Renal cortex interstitium (tissue), 15 donors: ENCODE measurements around the gene CDC20. TPM values are rescaled to one million over a fixed set of nuclear protein-coding genes. Genes with fewer than 3 reads are reported as not detected.

Experiments used
- DNase-seq, 11 donors: peaks; one replicate each; pipeline ENCODE4 v3.0.0-alpha.2; 2013; ENCODE audit warnings: low read depth in 9 of 11, low spot score in 4 of 11; ENCODE audit errors: extremely low read depth in 1 of 11
- long read RNA-seq, 16 experiments: transcript quantifications; one replicate each; lab custom pipeline, GENCODE V29; 2026
- polyA plus RNA-seq, 3 donors: library from polyadenylated mRNA; unstranded; fragments of 120-200 nt; gene quantifications; one replicate each; pipeline ENCODE4 v1.2.1, GENCODE V29; 2013; ENCODE audit not compliant: insufficient read length in 3 of 3

The CDC20 gene
- 10 to 100 TPM; 27.9 to 51.7 (median 44.9) TPM for polyA plus RNA-seq
- long read RNA-seq, donor 1, transcript CDC20-201 (11 exons, 1,675 nt): major isoform, 8 of 16 reads
- long read RNA-seq, donor 1, partial matches to known transcripts: 6 of 16 reads
- long read RNA-seq, donor 1, other reads (novel, unspliced or antisense): 0 of 16 reads
- long read RNA-seq, donor 2, transcript CDC20-201 (11 exons, 1,675 nt): major isoform, 11 of 22 reads
- long read RNA-seq, donor 2, transcript CDC20-202 (10 exons, 1,777 nt): minor isoform, 6 of 22 reads
- long read RNA-seq, donor 2, partial matches to known transcripts: 5 of 22 reads
- long read RNA-seq, donor 2, other reads (novel, unspliced or antisense): 0 of 22 reads
- long read RNA-seq, donor 3, transcript CDC20-201 (11 exons, 1,675 nt): major isoform, 7 of 21 reads
- long read RNA-seq, donor 3, transcript CDC20-202 (10 exons, 1,777 nt): minor isoform, 6 of 21 reads
- long read RNA-seq, donor 3, partial matches to known transcripts: 7 of 21 reads
- long read RNA-seq, donor 3, other reads (novel, unspliced or antisense): 0 of 21 reads
- long read RNA-seq, donor 4, partial matches to known transcripts: 0 of 7 reads
- long read RNA-seq, donor 4, other reads (novel, unspliced or antisense): 0 of 7 reads
- long read RNA-seq, donor 5: 0 reads
- long read RNA-seq, donor 6, transcript CDC20-201 (11 exons, 1,675 nt): major isoform, 5 of 16 reads
- long read RNA-seq, donor 6, transcript CDC20-202 (10 exons, 1,777 nt): major isoform, 5 of 16 reads
- long read RNA-seq, donor 6, partial matches to known transcripts: 5 of 16 reads
- long read RNA-seq, donor 6, other reads (novel, unspliced or antisense): 0 of 16 reads
- long read RNA-seq, donor 7, transcript CDC20-201 (11 exons, 1,675 nt): major isoform, 12 of 23 reads
- long read RNA-seq, donor 7, partial matches to known transcripts: 7 of 23 reads
- long read RNA-seq, donor 7, other reads (novel, unspliced or antisense): 0 of 23 reads
- long read RNA-seq, donor 8, transcript CDC20-201 (11 exons, 1,675 nt): major isoform, 10 of 23 reads
- long read RNA-seq, donor 8, transcript CDC20-202 (10 exons, 1,777 nt): minor isoform, 7 of 23 reads
- long read RNA-seq, donor 8, partial matches to known transcripts: 5 of 23 reads
- long read RNA-seq, donor 8, other reads (novel, unspliced or antisense): 0 of 23 reads
- long read RNA-seq, donor 9, transcript CDC20-202 (10 exons, 1,777 nt): minor isoform, 5 of 13 reads
- long read RNA-seq, donor 9, transcript CDC20-201 (11 exons, 1,675 nt): major isoform, 7 of 13 reads
- long read RNA-seq, donor 9, partial matches to known transcripts: 0 of 13 reads
- long read RNA-seq, donor 9, other reads (novel, unspliced or antisense): 0 of 13 reads
- long read RNA-seq, donor 10, transcript CDC20-201 (11 exons, 1,675 nt): major isoform, 8 of 9 reads
- long read RNA-seq, donor 10, partial matches to known transcripts: 0 of 9 reads
- long read RNA-seq, donor 10, other reads (novel, unspliced or antisense): 0 of 9 reads
- long read RNA-seq, donor 11, partial matches to known transcripts: 0 of 6 reads
- long read RNA-seq, donor 11, other reads (novel, unspliced or antisense): 0 of 6 reads
- long read RNA-seq, donor 12, partial matches to known transcripts: 0 of 1 reads
- long read RNA-seq, donor 12, other reads (novel, unspliced or antisense): 0 of 1 reads
- long read RNA-seq, donor 13, transcript CDC20-202 (10 exons, 1,777 nt): minor isoform, 7 of 32 reads
- long read RNA-seq, donor 13, transcript CDC20-204 (3 exons, 422 nt): minor isoform, 5 of 32 reads
- long read RNA-seq, donor 13, transcript CDC20-201 (11 exons, 1,675 nt): major isoform, 13 of 32 reads
- long read RNA-seq, donor 13, partial matches to known transcripts: 7 of 32 reads
- long read RNA-seq, donor 13, other reads (novel, unspliced or antisense): 0 of 32 reads
- long read RNA-seq, donor 14, transcript CDC20-201 (11 exons, 1,675 nt): major isoform, 5 of 15 reads
- long read RNA-seq, donor 14, partial matches to known transcripts: 6 of 15 reads
- long read RNA-seq, donor 14, other reads (novel, unspliced or antisense): 0 of 15 reads
- long read RNA-seq, donor 15, partial matches to known transcripts: 0 of 6 reads
- long read RNA-seq, donor 15, other reads (novel, unspliced or antisense): 0 of 6 reads
- long read RNA-seq, donor 16, transcript CDC20-201 (11 exons, 1,675 nt): major isoform, 18 of 44 reads
- long read RNA-seq, donor 16, transcript CDC20-202 (10 exons, 1,777 nt): minor isoform, 11 of 44 reads
- long read RNA-seq, donor 16, partial matches to known transcripts: 13 of 44 reads
- long read RNA-seq, donor 16, other reads (novel, unspliced or antisense): 0 of 44 reads

DNA sequence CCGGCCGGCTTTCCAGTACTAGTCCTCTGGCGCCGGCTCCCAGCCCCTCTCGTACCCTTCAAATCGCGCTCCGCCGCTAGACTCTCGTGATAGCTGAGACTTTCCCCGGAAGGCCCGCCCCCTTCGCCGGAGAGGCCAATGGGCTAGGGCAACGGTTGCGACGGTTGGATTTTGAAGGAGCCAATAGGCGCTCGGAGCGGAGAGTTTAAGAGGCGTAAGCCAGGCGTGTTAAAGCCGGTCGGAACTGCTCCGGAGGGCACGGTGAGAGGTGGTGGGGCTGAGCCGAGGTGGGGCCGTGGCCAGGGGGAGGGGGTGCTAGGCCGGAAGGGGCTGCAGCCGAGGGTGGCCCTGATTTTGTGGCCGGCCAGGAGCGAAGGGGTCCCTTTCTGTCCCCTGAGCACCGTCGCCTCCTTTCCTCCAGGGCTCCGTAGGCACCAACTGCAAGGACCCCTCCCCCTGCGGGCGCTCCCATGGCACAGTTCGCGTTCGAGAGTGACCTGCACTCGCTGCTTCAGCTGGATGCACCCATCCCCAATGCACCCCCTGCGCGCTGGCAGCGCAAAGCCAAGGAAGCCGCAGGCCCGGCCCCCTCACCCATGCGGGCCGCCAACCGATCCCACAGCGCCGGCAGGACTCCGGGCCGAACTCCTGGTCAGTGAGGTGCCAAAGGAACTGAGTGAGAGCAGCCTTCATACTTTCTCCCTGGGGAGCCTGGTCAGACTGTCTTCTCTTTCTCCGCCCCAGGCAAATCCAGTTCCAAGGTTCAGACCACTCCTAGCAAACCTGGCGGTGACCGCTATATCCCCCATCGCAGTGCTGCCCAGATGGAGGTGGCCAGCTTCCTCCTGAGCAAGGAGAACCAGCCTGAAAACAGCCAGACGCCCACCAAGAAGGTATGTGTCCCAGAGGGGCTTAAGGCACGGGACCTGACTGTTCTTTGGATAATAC is at the start of gene CDC20:
Gene CDC20 (plus strand): TSS at position 236 of the 948 bp plus-strand sequence. CDS start 235 bp downstream, at position 471.
- DNase-seq: peak; percentile 86 to 98 (median 95)

DNA sequence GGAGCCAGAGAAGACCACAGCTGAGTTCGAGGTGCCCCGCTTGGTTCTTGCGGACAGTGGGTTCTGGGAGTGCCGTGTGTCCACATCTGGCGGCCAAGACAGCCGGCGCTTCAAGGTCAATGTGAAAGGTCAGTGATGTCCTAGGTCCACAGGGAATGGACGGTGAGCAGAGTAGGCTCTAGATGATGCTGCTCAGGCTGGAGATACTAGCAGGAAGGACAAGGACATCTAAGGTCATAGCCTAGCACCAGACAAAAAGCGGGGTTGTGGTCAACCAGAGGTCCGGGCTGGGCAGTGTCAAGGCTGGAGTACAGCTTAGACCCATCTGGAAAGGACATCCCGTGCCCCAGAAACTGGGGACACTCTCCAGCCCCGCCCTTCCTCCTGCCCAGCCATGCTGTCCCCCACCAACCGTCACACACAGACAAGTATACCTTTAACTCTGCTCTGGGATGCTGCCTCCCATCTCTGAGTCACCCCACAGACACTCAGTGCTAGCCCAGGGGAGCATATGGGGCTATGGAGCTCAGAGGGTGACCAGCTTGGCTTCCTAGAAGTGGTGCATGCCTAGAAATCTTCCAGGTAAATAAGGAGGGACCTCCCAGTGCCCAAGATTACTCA is 49.3 kb upstream of the CDC20 start:
- DNase-seq: no peak

DNA sequence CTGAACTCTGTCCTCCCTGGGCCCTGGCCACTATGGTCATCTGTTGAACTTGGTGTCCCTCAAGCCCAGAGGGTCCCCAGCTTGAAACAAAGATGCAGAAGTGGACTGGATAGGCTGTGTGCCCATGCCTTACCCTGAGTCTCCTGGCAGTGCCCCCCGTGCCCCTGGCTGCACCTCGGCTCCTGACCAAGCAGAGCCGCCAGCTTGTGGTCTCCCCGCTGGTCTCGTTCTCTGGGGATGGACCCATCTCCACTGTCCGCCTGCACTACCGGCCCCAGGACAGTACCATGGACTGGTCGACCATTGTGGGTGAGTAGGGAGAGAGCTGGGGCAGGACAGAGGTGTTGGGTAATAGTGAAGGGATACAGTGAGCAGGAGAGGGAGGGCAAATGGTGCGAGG is 47.3 kb upstream of the CDC20 start:
- no peak for DNase-seq

DNA sequence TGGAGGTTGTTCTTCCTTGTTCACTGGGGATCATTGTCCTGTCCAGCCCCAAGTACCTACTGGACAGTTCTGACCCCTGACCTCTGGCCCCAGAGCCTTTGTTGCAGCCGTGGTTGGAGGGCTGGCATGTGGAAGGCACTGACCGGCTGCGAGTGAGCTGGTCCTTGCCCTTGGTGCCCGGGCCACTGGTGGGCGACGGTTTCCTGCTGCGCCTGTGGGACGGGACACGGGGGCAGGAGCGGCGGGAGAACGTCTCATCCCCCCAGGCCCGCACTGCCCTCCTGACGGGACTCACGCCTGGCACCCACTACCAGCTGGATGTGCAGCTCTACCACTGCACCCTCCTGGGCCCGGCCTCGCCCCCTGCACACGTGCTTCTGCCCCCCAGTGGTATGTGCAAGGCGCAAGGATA is 46.6 kb upstream of the CDC20 start:
- no peak for DNase-seq

DNA sequence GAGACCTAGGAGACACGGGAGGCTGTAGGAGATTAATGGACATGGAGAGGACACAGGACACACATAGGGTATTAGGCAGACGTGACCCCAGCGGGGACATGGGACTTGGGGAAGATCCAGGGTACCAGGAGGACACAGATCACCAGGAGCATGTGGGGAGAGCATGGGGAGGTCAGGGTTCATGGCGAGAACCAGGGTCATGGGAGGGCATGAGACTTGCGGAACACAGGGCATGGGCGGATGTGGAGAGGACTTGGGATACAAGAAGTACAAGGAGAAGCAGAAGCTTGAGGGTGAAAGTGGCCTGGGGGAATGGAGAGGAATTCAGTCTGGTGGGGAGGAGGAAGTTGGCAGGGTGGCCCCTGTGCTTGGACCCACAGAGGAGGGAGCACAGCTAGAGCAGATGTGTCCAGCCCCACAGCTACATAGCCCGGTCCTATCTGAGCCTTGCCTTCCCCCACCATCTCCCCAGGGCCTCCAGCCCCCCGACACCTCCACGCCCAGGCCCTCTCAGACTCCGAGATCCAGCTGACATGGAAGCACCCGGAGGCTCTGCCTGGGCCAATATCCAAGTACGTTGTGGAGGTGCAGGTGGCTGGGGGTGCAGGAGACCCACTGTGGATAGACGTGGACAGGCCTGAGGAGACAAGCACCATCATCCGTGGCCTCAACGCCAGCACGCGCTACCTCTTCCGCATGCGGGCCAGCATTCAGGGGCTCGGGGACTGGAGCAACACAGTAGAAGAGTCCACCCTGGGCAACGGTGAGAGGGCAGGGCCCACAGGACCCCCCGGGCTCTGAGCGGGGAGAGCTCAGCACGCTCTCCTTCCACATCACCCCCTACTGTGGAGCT is 45.9 kb upstream of the CDC20 start:
- no peak for DNase-seq

DNA sequence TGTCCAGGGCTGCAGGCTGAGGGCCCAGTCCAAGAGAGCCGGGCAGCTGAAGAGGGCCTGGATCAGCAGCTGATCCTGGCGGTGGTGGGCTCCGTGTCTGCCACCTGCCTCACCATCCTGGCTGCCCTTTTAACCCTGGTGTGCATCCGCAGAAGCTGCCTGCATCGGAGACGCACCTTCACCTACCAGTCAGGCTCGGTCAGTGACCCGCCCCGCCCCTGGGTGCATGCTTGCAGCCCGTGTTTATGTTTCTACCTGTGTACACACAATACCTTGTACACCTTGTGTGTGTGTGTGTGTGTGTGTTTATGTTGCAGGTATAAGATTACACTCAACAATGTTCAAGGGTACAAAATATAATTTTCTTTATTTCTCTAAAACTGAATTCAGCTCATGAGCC is 45.0 kb upstream of the CDC20 start:
- no peak for DNase-seq

DNA sequence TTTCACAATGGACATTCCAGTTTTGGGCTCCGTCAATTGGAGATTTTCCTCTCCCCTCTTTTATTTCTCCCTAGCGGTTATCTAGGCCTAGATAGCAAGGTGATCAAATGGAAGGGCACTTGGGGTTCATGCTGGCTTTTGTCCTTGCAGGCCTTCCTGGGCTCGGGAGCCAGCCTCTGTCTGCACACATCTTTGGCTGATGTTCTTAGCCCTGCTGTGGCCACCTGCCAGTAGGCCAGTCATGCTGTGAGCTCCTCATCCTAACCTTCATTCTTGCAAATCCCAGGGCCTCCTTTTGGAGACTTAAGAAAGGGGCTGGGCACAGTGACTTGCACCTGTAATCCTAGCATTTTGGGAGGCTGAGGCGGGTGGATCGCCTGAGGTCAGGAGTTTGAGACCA is 44.5 kb upstream of the CDC20 start:
- DNase-seq: no peak

DNA sequence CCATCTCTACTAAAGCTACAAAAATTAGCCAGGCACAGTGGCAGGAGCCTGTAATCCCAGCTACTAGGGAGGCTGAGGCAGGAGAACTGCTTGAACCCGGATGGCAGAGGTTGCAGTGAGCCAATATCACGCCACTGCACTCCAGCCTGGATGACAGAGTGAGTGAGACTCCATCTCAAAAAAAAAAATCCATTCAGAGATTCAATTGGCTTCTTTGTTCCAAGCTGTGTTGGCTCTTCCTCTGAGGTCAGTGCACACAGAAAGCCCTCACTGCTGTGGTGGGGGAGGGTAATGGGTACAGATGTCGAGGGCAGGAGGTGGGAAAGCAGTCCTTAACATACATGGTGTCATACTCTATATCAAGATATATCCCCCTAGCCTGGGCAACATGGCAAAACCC is 43.3 kb upstream of the CDC20 start:
- no peak for DNase-seq

DNA sequence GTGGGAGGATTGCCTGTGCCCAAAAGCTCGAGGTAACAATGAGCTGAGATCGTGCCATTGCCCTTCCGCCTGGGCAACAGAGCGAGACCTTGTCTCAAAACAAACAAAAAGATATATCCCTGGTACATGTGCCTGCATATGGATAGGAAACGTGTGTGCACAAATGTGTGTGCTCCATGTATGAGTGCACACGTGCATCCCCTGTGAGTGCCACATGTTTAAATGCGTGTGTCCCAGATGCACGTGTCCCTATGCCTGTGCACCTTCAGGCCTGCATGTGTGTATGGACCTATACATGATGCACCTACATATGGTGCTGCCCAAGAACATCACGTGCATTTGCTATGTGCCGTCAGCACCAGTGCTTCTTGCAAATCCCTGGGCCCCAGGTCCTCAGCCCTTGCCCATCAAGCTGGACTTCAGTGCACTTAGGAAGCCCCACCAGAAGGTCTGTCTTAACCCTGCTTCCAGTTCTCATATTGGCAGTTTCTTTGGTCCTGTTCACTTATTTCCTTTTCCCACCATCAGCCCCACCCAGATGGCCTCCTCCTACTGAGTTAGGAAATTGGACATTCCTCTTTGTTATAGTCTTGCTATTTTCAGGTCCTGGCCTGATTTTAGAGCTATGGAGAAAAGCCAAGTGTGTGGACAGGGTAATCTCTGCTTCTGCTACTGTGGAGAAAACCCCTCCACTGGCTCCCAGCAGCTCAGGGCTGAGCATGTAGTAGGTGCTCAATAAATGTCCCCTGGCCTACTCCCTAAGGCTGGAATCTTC is 42.6 kb upstream of the CDC20 start:
- DNase-seq: no peak

DNA sequence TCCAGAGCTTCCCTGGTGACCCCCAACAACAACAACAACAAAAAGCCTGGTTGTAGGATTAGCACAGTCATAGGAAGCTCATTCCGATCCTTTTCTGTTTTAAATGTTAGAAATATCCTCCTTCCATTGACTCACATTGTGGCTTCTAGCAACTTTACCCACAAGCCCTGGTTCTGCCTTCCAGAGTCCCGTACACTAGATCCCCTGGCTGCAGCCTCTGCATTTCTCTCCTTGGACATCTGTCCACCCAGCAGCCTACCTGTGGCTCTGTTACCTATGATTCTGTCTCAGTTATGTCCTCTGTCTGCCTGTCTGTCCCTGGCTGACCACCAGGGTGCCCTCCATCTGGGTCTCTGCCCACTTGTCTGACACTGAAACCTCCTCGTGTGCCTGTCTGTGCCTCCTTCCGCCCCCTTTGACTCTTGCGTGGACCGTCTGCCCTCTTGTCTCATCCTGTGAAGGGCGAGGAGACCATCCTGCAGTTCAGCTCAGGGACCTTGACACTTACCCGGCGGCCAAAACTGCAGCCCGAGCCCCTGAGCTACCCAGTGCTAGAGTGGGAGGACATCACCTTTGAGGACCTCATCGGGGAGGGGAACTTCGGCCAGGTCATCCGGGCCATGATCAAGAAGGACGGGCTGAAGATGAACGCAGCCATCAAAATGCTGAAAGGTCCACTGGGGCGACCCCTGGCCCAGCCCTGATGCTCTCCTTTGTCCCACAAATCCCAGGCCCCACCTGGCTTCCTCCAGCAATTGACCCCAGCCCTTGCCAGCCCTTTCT is 41.9 kb upstream of the CDC20 start:
- DNase-seq: no peak

DNA sequence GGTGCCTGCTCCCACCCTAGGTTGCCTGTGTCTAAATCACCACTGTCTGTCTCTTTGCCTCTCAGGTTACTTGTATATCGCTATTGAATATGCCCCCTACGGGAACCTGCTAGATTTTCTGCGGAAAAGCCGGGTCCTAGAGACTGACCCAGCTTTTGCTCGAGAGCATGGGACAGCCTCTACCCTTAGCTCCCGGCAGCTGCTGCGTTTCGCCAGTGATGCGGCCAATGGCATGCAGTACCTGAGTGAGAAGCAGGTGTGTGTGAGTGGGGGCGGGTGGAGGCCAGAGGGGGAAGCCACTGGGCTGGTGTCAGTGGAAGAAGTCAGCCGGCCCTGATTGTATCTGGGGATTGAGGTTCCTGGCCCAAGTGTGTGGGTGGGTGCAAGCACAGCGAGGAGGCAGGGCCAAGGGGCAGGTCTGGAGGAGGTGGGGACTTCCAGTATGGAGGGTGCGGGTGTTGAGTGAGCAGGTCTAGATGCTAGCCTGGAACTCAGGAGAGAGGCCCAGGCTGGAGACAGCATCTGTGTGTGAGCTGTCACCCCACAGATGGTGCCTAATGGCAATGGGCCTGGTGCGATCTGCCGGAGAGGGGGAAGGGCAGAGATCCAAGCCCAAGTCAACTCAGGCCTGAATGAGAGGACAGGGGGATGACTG is 40.8 kb upstream of the CDC20 start:
- no peak for DNase-seq

DNA sequence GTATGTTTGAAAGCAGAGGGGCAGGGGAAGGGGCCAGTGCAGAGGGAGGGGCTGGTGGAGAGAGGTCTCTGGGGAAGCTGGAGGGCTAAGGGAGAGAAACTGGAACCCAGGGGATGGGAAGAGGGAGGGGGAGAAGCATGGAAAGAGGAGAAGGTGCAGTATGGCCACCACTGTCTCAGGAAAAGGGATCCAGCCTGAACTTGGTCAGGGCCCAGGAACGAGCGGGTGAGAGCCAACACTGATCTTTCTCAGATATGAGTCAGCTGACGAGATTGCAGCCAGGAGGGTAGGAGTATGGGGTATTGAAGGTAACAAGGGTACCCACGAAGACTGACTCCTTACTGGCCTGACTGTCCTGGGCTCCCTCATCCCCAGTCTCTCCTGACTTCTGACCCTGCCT is 40.0 kb upstream of the CDC20 start:
- no peak for DNase-seq

DNA sequence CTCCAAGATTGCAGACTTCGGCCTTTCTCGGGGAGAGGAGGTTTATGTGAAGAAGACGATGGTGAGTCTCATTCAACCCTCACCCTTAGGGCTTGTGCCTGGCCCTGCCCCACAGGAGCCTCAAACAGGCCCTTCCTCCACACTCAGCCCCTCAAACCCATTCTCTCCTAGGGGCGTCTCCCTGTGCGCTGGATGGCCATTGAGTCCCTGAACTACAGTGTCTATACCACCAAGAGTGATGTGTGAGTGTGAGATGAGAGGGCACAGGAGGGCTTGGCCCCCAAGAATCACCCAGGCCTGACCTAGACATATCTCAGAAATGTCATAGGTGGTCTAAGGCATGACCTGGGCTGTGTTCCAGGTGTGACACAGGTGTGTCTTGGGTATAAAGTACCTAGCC is 39.5 kb upstream of the CDC20 start:
- DNase-seq: no peak
